ENCODE data around the gene NIFK.
A peak's percentile ranks its signal among the peaks of the same experiment; 100 is the strongest.

The NIFK gene

GRCh38 chr2:121736462-121737336 lies at the start of gene NIFK:
Gene NIFK, minus strand, starts transcription at chr2:121736875. Its CDS starts 25 bp downstream, at chr2:121736850.
- peak; percentile 100 for DNase-seq (ENCODE audit: low read depth)

GRCh38 chr2:121783180-121783579 lies 46.5 kb upstream of the NIFK start:
- DNase-seq (ENCODE audit: low read depth): no peak

- no peak for DNase-seq (ENCODE audit: low read depth)
Observed at GRCh38 chr2:121778741-121779487, 42.2 kb upstream of the NIFK start.

GRCh38 chr2:121777699-121778058 lies 41.0 kb upstream of the NIFK start:
- DNase-seq (ENCODE audit: low read depth): no peak

DNA sequence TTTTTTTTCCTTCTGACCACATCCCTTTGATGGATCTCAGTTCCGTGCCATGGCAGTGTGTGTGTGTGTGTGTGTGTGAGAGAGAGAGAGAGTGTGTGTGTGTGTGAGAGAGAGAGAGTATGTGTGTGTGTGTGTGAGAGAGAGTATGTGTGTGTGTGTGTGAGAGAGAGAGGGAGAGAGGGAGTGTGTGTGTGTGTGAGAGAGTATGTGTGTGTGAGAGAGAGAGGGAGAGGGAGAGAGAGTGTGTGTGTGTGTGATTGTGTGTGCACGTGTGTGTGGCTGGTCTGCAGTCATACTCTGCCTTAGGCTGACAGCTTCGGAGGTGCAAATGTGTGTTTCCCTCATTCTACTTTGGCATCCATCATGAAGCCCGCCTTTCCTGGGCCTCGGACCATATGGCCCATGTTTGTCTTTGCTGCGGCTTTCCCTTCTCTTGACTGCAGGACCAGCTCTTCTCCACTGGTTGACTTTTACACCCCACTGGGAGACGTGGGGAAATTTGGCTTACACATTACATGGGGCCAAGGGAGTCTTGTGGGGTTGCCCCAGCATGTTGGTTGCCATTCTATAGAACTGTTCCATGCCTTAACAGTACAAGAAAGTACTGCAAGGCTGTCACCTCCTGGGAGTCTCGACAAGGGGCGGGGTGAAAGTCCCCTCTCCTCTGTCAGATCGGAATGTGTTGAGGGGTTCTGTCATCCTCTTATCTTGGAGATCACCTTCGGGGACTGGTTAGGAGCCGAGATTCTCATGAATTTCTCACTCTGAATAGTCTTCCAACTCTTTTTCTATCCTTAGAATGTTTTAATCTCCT lies 40.4 kb upstream of the NIFK start:
- no peak for DNase-seq (ENCODE audit: low read depth)

- DNase-seq (ENCODE audit: low read depth): no peak
Observed at GRCh38 chr2:121776361-121776760, 39.7 kb upstream of the NIFK start.

DNA sequence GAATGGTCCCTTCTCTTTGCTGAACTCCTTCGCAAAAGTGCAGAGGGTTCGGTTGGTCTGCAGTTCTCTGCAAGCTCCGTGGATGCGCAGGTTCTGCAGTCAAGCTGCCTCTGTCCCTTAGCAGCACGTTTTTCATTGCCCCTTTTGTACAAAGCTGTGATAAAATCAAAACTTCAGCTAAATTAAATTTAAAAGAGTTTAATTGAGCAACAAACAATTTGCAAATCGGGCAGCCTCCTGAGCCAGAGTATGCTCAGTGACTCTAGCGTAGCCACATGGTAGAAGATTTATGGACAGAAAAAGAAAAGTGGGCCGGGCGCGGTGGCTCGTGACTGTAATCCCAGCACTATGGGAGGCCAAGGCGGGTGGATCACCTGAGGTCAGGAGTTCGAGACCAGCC lies 37.6 kb upstream of the NIFK start:
- DNase-seq (ENCODE audit: low read depth): no peak

GRCh38 chr2:121771976-121772742 lies 35.5 kb upstream of the NIFK start:
- no peak for DNase-seq (ENCODE audit: low read depth)

GRCh38 chr2:121768143-121768755 lies 31.6 kb upstream of the NIFK start:
- DNase-seq (ENCODE audit: low read depth): no peak

DNA sequence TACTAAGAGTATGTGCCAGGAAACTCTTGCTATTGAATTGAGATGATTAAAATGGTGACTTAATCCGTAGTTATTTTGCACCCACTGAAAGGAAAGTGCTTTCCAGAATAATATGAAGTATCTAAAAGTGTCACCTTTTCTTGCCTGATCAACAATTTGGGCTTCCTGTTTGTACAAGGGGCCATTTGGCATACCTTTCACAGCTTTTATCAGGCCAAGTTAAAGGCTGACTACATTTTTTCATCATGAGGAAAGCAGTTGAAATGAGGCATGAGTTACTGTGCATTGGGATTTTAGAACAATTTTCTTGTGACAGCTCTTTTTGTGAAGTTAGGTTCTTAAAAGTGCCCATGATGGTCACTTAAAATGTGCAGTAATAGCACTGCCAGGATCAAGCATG lies 29.9 kb upstream of the NIFK start:
- DNase-seq (ENCODE audit: low read depth): no peak

GRCh38 chr2:121764681-121765228 lies 28.1 kb upstream of the NIFK start:
- DNase-seq (ENCODE audit: low read depth): no peak

DNA sequence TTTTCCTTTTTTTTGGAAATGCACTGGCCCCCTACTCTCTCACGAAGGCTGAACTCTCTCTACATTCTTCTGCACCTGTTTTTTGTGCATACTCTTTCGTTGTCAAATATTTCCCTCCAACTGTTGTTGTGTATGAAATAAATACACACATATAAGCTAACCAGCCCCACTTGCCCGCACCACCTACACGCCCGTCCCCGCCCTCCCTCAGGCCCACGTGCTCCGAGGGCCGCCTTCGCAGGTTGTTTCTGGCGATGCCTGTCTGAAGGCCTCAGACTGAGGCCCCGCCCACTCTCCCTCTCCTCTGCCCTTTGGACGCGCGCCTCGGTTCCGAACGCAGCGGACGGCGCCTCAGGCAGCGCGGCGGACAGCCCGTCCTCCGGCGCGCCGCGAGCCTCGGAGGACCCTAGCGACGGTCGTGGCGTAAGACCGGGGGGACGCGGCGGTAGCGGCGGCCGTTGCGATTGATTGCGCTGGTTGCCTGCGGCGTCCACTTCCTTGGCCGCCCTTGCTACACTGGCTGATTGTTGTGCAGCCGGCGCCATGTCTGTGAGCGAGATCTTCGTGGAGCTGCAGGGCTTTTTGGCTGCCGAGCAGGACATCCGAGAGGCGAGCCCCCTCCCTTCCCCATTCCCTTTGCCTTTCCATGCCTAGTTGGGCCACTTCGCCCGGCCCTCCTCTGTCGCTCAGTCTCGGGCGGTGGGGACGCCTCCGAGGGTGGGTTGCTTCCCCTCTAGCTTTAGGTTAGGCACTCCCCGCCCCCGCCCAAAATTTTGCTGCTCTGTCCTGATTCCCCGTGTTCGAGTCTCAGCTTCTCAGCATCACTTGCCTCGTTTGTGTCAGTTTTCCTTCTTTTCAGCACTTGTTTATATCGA lies 18.8 kb upstream of the NIFK start, which contains the start of gene TSN:
Gene TSN, plus strand, starts transcription at position 415 of the 875 bp plus-strand sequence. Its CDS starts 129 bp downstream, at position 544.
- peak; percentile 97 for DNase-seq (ENCODE audit: low read depth)

GRCh38 chr2:121754851-121755236 lies 18.2 kb upstream of the NIFK start:
- DNase-seq (ENCODE audit: low read depth): no peak

DNA sequence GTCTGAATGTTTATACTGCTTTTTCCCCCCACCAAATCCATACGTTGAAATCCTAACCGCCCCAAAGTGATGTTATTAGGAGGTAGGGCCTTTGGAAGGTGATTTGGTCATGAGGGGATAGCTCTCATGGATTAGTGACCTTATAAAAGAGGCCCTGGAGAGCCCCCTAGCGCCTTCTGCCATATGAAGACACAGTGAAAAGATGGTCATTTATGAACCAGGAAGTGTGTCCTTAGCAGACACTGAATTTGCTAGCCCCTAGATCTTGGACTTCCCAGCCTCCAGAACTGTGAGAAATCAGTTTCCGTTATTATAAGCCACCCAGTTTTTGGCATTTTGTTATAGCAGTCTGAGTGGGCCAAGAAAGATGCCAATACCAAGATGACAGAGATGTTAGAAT lies 11.5 kb upstream of the NIFK start:
- no peak for DNase-seq (ENCODE audit: low read depth)

DNA sequence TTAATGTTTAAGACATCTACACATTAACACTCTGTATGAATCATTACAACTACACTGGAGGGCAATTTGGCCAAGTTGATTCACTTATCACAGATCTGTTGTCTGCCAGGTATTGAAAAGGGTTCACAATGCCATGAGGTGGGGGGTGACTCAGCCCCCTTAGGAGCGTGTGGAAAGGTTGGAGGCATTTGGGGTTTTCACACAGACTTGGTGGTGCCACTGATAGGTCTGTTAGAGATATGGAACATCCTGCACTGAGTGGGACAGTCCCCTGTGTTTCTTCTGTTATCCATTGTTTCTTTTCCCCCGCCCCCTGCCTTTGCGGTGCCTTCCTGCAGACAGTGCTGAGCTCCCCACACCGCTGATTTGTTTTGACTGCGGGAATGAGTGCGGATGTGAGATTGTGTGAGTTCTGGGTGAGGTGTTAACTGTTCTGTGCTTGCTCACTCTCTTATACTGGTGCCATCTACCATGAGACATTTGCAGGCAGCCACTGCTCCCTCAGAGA lies 9.4 kb upstream of the NIFK start:
- no peak for DNase-seq (ENCODE audit: low read depth)

DNA sequence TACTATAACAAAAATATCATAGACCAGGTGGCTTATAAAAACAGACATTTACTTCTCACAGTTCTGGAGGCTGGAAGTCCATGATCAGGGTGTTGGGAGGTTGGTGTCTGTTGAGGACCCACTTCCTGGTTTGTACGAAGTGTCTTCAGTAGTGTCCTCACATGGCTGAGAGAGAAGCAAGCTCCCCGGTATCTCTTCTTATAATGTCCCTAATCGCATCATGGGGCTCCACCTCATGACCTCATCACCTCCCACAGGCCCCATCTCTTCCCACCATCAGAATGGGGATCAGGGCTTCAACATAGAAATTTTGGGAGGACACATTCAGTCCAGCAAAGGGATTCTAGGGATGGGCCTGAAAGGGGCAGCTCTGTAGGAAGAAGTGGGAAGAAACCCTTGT lies 4.8 kb upstream of the NIFK start:
- DNase-seq (ENCODE audit: low read depth): no peak

GRCh38 chr2:121740973-121741372 lies 4.3 kb upstream of the NIFK start:
- no peak for DNase-seq (ENCODE audit: low read depth)

GRCh38 chr2:121736140-121736461 lies 574 bp downstream of the NIFK start:
- DNase-seq (ENCODE audit: low read depth): no peak

DNA sequence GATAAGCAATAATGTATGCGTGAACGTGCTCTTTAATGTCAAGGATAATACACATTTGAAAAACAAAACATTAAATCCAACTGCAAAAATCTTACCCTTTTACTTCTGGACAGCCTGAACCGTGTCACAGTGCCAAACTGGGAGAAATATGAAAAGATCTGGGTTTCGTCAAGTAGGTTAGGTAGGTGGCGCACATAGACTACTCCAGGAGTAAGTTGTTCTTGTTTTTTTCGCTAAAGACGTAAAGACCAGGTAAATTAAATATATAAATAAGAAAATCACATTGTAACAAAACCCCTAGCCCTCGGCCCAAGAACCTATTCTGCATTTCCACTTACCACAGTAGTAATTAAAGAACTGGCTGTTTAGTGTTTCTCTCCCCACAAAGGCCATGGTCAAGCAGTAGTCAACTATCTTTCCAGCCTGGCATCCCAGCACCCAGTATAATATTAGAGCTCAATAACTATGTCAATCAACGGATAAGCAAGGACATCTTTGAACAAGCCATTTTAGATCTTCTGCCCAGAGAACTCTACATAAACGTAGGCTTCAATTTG lies 1.1 kb downstream of the NIFK start:
- DNase-seq (ENCODE audit: low read depth): no peak
